ENCODE results near the gene ACSS3.
"Not testable (repeated sequence)": the region's sequence is repeated elsewhere in the genome, so short reads cannot be mapped to it uniquely, and the experiment has no call there.

The ACSS3 gene

DNA sequence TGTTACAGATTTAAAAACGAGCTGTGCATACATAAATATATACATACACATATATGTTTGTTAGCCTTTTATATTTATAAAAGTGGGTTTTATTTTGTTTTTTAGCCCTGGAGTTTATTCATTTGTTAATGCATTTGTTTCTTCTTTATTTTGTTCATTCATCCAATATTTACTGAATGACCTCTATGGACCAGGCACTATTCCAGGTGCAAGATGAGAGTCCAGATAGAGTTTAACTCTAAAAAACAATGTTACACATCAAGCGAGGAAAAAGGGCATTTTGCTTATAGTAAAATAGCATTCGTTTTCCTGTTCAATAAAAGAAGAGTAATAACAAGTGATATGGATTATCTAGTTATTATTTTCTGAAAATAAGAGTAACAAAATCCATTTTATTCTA is 14.2 kb downstream of the ACSS3 start:
- TF ChIP-seq CTCF (IDR thresholded peaks at IDR 0.05; ENCODE audit: low read length, missing control alignments) = no peak
- DNase-seq (ENCODE audit: low read depth) = no peak
- H3K4me3 ChIP-seq (replicated peaks; ENCODE audit: low read depth, low read length) = no peak overlapping the region

DNA sequence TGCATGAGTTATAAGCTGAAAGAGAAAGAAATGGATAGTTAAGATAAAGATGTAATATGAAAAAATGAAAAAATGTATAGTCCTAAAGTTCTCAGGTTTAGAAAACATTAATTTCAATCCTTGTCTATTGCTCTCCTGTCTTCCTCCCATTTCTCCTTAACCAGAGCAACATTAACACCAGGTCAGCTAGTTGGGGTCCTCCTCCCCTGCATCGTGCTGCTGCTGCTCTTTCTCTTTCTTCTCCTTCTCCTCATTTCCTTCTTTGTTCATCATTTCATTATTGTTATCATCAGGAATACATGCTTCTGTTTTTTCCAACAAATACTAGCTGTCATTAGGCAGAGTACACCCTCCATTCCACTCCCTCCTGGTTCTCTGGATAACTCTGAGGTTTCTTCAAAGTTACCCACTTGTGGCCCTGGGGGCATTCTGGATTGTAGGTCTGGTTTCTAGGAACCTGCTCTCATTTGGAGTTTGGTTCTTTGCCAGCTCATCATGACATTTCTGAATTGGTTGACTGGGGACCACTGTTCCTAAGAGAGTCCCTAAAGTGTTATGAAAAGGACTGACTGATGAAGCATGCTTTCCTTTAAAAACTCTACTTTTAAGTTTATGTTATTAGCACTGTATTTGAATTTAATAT is 17.0 kb downstream of the ACSS3 start:
- TF ChIP-seq CTCF (IDR thresholded peaks at IDR 0.05; ENCODE audit: low read length, missing control alignments) = no peak
- DNase-seq (ENCODE audit: low read depth) = no peak

GRCh38 chr12:81095501-81096232 is 17.8 kb downstream of the ACSS3 start:
- no peak for TF ChIP-seq CTCF (IDR thresholded peaks at IDR 0.05; ENCODE audit: low read length, missing control alignments)
- H3K4me3 ChIP-seq (replicated peaks; ENCODE audit: low read depth, low read length) = no peak overlapping the region
- peak; percentile 25 for DNase-seq (ENCODE audit: low read depth)

More for the DNA sequence above, 17.0 kb downstream of the ACSS3 start:
- H3K4me3 ChIP-seq (replicated peaks; ENCODE audit: low read depth, low read length) = no peak overlapping the region

DNA sequence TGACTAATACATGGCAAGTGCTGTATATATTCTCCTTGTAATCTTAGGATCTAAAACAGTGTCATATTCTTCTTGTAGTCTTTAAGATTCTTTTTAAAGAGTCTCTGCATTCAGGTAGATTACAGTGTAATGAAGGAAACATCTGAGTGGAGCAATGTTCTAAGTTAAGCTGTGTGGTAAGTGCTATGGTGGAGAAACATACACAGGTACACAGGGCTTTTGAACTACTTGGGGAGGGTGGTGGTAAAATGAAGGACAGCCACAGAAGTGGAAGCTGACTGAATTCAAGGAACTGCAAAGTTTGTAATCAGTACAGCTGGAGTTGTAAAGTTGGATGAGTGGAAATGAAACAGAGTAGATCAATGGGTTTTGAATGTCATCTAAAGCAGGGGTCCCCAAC is 27.8 kb downstream of the ACSS3 start:
- no peak for TF ChIP-seq CTCF (IDR thresholded peaks at IDR 0.05; ENCODE audit: low read length, missing control alignments)
- no peak overlapping the region for H3K4me3 ChIP-seq (replicated peaks; ENCODE audit: low read depth, low read length)
- no peak for DNase-seq (ENCODE audit: low read depth)

DNA sequence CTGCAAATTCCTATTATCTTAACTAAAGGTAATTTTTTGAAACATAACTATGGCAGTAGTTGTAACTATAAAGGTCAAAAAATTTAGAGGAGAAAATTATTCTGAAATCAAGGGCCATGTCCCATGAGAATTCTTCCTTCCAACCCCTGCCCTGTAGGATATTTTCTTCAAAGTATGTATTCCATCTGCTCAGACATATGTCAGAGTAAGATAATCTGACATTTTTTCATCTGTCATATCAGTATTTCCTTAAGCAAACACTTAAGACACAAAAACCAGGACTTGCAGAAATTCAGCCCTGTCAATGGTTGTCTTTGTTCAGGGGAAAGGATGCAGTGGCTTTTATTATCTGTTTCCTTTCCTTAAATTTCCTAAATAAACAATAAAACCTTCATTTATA is 36.3 kb downstream of the ACSS3 start:
- DNase-seq (ENCODE audit: low read depth) = no peak
- TF ChIP-seq CTCF (IDR thresholded peaks at IDR 0.05; ENCODE audit: low read length, missing control alignments) = no peak
- no peak overlapping the region for H3K4me3 ChIP-seq (replicated peaks; ENCODE audit: low read depth, low read length)

DNA sequence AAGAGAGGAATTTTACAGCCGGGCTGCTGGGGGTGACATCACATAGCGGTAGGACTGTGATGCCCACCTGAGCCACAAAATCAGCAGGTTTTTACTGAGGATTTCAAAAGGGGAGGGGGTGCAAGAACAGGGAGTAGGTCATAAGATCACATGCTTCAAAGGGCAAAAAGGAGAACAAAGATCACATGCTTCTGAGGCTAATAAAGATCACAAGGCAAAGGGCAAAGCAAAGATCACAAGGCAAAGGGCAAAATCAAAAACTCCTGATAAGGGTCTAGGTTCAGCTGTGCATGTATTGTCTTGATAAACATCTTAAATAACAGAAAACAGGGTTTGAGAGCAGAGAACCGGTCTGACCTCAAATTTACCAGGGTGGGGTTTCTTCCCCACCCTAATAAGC is 41.2 kb downstream of the ACSS3 start:
- DNase-seq (ENCODE audit: low read depth); H3K4me3 ChIP-seq (replicated peaks; ENCODE audit: low read depth, low read length): not testable (repeated sequence)

DNA sequence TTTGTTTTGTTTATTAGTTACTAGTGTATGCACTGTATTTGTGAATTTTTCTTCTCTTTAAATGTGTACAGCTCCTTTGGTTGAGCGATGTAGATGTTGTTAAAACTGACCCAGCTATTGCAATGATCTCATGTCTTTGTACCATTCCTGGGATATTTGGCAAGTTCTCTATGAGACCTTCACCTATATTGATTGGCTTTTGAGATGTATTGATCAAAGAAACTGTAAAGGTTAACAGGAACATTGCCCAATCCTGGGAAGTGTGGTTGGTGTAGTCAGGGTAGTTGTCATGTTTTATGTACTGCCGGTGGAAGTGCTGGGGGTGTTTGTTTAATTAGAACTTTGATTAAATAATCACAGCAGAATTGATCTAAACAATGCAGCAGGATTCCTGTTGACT is 43.1 kb downstream of the ACSS3 start:
- no peak overlapping the region for H3K4me3 ChIP-seq (replicated peaks; ENCODE audit: low read depth, low read length)
- TF ChIP-seq CTCF (IDR thresholded peaks at IDR 0.05; ENCODE audit: low read length, missing control alignments) = no peak
- no peak for DNase-seq (ENCODE audit: low read depth)
